GM18951 (cell line): ENCODE measurements around the gene FOXA2.

Experiments used
- POLR2A ChIP-seq: IDR thresholded peaks from 4 replicates; pipeline ENCODE4 v1.6.1; 2011; ENCODE audit warnings: mild to moderate bottlenecking; ENCODE audit not compliant: insufficient read length, insufficient read depth; ENCODE audit errors: extremely low read depth
- in situ Hi-C: fragments of 300-500 bp; cut with MboI; formaldehyde crosslinking; loops from one replicate; pipeline ENCODE4 v1.12.0; 2022; ENCODE audit warnings: low sequenced_read_pairs, mixed read lengths, inconsistent platforms; ENCODE audit not compliant: unreplicated experiment

FOXA2 gene

DNA sequence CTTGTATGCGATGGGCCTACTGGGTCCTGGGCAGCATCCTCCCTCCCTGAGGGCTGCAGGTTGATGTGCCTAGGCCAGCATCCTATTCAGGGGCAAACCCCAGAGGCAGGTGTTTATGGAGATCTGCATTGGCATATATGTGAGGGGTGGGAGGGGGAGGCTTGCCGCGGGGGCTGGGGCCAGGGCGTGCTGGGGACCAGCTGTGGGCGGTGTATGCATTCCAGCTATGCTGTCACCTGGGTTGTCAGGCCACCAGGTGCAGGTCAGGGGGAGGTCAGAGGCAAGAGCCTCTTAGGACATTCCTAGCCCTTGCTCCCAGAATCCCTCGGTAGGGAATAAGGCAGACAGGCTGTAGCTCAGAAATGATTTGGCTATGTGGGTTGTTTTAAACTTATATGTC lies 11.9 kb downstream of the FOXA2 start:
- TF ChIP-seq POLR2A = no peak
- in situ Hi-C loops = loop anchor here (25.0 kb wide), 1 partner anchor 860 kb away; the partner anchor contains the start of gene PAX1

DNA sequence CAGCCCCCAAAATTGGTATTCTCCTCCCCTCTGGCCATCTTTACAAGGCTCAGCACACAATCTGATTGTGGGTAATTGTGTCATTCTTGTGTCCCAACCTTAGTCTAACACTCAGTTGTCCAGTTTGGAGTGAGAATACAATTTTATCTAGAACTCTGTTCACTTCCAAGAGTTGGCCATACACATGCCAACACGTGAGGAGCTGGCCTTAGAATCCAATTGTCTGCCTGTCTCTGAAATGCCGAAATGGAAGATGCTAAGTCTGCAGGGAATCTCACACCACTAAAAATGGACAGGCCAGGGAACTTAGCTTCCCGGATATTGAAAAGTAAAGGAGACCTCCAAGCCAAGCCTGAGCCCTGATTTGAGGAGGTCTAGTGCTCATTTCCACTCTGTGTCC lies 12.3 kb downstream of the FOXA2 start:
- in situ Hi-C loops = loop anchor here (25.0 kb wide), 1 partner anchor 860 kb away; the partner anchor contains the start of gene PAX1

DNA sequence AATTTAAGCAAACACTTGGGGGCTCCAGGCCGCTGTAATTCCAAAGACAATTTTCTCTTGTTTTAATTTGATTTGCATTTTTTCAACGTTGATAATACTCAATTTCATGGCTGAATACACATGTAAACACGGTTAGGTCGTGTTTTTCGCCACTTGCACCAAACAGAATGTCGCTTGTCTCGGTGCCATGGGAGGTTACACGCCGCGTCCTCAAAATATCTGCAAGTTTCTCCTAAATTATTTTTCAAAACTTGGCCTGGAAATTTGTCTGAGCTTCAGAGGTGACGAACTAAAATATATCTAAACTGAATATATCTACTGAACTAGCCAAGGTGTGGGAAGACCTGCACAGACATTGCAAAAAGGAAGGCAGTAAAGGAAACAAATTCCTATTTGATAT lies 15.0 kb downstream of the FOXA2 start:
- no peak for TF ChIP-seq POLR2A
- in situ Hi-C loops = loop anchor here (25.0 kb wide), 1 partner anchor 857 kb away; the partner anchor contains the start of gene PAX1

More for the DNA sequence above, 12.3 kb downstream of the FOXA2 start:
- no peak for TF ChIP-seq POLR2A

GRCh38 chr20:22568872-22569344 lies 15.5 kb downstream of the FOXA2 start:
- TF ChIP-seq POLR2A = no peak
- in situ Hi-C loops = loop anchor here (25.0 kb wide), 1 partner anchor 857 kb away; the partner anchor contains the start of gene PAX1

GRCh38 chr20:22567944-22568871 lies 16.2 kb downstream of the FOXA2 start:
- no peak for TF ChIP-seq POLR2A
- in situ Hi-C loops = loop anchor here (25.0 kb wide), 1 partner anchor 856 kb away; the partner anchor contains the start of gene PAX1

DNA sequence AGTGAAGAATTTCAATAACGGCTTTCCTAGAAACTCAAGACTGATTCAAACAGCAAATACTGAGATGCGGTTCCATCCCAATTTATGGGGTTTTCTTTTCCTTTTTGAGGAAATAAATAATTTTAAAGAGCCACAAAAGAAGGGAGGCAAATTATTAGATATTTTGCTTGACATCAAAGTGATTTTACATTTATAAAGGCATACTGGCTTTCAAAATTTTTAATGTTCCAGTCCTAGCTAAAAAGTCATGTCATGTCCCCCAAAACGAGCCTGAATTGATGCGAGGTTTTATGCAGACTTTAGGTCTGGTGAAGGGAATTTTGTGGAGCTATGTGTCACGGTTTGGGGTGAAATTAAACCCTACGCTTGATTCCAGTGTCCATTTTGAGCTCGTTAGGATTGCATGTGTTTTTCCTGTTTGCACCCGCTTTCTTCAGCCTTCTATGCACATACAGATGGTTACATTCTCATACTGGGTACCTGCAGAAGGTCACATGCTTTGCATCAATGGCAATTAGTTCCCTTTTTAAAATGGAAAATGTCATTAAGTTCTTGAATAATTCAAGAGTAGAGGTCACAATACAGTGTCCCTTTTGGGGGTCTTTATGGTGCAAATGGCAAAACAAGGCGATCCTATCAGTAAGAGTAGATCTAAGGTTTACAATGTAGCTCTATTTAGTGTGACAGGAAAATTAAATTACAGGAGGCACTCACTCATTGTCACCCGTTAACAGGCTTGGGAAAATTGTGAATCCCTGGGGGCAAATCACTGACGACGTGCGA lies 17.3 kb downstream of the FOXA2 start:
- in situ Hi-C loops = loop anchor here (25.0 kb wide), 1 partner anchor 855 kb away; the partner anchor contains the start of gene PAX1
- TF ChIP-seq POLR2A = no peak

DNA sequence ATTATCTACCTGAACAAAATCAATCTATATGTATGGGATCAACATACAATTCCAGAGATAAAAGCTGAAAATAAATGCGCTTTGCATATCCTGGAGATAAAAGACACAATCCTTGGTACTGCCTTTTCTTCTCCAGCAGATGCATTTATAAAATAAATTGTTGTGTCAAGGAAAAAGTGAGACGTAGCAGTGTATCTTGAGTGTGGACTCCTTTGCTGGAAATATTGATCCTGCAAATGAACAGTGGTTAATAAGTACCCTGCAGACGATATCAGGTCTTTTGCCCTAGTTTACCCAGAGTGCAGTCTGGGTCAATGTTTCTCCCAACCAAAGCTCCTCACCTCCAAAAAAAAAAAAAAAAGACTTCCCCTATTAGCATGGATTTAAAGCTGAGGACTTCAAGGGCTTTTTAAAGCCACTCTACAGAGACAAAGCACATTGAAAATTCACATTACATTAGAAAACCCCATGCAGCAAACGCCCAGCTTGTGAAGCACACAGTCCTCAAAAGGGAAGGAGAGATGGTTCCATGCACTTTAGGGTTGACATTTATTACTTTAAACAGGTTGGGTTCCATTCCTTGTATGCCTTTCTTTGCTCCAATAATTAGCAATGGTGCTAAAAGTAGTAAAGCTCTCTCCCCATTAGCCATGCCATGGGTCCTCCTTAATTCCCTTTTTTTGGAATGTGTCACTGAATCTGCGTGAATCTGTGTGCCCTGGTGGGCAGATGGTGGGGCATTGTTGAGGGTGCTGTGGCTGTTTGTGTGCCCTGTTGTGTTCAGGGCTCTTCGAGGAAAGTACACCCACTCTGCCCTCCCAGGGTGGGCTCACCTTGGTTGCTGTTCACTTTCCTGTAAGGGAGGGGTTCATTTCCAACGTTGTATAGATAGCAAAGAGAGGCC lies 21.1 kb downstream of the FOXA2 start:
- no peak for TF ChIP-seq POLR2A
- in situ Hi-C loops = loop anchor here (25.0 kb wide), 1 partner anchor 851 kb away; the partner anchor contains the start of gene PAX1

DNA sequence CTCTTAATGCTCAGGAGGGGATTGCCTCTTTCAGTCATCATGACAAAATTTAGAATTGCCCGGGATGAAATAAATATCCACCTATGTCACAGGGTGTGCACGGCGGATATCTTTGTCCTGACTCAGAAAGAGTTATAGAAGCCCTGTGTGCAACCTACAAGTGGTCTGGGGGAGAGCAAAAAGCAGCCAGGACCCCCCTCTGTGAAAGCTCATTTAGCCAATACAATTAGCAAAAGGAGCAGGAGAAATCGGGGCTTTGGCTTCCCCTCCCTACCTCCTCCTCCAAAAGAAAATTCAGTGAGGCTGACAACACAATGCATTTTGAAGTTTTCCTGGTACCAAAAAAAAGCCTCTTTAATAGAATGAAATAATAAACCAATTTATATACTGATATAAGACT lies 21.8 kb downstream of the FOXA2 start:
- no peak for TF ChIP-seq POLR2A
- in situ Hi-C loops = loop anchor here (25.0 kb wide), 1 partner anchor 850 kb away; the partner anchor contains the start of gene PAX1

GRCh38 chr20:22561965-22562577 lies 22.3 kb downstream of the FOXA2 start:
- no peak for TF ChIP-seq POLR2A
- in situ Hi-C loops = loop anchor here (25.0 kb wide), 1 partner anchor 850 kb away; the partner anchor contains the start of gene PAX1

GRCh38 chr20:22560817-22561216 lies 23.6 kb downstream of the FOXA2 start:
- in situ Hi-C loops = loop anchor here (25.0 kb wide), 1 partner anchor 849 kb away; the partner anchor contains the start of gene PAX1
- TF ChIP-seq POLR2A = no peak

GRCh38 chr20:22559711-22560318 lies 24.6 kb downstream of the FOXA2 start:
- in situ Hi-C loops = loop anchor here (25.0 kb wide), 1 partner anchor 848 kb away; the partner anchor contains the start of gene PAX1
- TF ChIP-seq POLR2A = no peak
